Epithelial cell of esophagus (primary cell): Measurements from ENCODE around the gene ME3.

ENCODE experiments used
- DNase-seq: peaks from one replicate; pipeline ENCODE4 v3.0.0; 2010; ENCODE audit warnings: low read depth
- H3K4me3 ChIP-seq: 2 replicates; pipeline ENCODE4 v1.5.1; 2011; ENCODE audit warnings: mild to moderate bottlenecking, low read length, control low read depth
- TF ChIP-seq, protein P1 (sequence below): IDR thresholded peaks from 2 replicates; pipeline ENCODE4 v1.5.1; 2011; ENCODE audit warnings: low read depth, mild to moderate bottlenecking, low read length, control low read depth, inconsistent platforms; ENCODE audit not compliant: insufficient read depth; ENCODE audit errors: missing control alignments

The ME3 gene

DNA sequence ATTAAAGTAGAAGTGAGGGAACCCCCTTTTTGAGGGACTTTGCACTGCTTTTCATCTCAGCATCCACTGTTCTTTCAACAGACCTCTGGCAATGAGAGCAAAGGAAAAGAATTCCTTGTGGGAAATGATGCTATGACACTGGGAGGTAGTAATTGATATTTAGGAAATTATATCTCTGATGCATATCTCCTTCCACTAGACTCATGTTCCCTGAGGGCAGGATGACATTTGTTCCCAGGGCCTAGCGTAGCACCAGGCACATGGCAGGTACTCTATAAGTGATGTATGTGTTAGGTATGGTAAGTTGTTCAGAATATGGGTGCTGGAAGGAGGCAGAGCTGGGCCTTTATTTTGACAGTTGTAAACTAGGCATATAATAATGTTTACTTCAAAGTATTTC, 154.9 kb downstream of the ME3 start:
- TF ChIP-seq, protein P1, sequence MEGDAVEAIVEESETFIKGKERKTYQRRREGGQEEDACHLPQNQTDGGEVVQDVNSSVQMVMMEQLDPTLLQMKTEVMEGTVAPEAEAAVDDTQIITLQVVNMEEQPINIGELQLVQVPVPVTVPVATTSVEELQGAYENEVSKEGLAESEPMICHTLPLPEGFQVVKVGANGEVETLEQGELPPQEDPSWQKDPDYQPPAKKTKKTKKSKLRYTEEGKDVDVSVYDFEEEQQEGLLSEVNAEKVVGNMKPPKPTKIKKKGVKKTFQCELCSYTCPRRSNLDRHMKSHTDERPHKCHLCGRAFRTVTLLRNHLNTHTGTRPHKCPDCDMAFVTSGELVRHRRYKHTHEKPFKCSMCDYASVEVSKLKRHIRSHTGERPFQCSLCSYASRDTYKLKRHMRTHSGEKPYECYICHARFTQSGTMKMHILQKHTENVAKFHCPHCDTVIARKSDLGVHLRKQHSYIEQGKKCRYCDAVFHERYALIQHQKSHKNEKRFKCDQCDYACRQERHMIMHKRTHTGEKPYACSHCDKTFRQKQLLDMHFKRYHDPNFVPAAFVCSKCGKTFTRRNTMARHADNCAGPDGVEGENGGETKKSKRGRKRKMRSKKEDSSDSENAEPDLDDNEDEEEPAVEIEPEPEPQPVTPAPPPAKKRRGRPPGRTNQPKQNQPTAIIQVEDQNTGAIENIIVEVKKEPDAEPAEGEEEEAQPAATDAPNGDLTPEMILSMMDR = no peak
- H3K4me3 ChIP-seq = no peak overlapping the region
- no peak for DNase-seq

DNA sequence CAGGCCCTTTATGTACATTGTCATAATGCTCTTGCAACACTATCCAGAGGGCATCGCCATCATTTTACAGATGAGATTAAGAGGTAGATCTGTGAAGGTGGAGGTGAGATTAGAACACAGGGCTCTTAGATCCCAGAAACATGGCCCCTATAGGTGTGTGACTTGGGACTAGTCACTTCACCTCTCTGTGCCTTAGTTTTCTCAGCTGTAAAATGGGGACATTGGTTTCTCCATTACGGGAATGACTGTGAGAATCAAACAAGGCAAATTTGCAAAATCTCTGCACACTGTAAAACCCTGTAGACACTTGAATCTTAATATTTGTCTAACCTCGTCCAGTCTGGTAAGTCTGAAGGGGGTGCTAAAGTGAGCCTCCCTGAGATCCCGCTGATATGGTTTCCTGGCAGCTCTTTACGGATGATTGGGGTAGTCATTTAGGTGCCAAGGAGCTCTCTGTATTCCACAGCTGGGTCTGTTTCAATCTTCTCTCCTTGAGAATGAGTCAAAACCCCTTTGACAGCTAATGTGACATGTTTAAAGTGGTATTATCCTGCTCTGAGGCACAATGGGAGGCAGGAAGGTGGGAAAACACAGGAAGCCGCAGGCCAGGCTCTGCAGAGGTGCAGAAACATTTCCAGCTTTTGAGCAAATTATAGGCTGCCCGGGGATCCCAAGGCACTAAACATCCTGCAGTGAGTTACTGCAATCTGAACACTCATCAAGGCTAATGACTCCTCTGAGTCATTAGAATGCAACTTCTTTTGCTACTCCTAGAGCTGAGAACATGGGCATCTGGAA, 156.9 kb downstream of the ME3 start:
- TF ChIP-seq, protein P1 = no peak
- peak; percentile 83 for DNase-seq
- H3K4me3 ChIP-seq = no peak overlapping the region

DNA sequence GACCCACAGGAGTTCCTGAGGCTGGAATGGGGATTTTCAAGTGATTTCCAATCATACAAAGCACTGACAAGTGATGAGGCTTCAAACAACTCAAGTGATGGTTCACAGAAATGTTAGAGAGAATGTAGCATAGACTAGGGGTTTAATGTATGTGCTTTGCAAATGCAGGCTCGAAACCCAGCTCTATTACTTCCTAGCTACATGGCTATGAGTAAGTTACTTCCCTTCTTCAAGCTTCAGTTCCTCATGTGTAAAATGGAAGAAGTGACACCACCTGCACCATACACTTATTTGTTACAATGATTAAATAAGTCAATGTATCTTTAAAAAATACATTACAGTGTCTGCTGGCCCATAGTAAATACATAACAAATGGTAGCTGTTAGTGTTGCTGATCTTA, 158.0 kb downstream of the ME3 start:
- H3K4me3 ChIP-seq = no peak overlapping the region
- TF ChIP-seq, protein P1 = no peak
- no peak for DNase-seq

DNA sequence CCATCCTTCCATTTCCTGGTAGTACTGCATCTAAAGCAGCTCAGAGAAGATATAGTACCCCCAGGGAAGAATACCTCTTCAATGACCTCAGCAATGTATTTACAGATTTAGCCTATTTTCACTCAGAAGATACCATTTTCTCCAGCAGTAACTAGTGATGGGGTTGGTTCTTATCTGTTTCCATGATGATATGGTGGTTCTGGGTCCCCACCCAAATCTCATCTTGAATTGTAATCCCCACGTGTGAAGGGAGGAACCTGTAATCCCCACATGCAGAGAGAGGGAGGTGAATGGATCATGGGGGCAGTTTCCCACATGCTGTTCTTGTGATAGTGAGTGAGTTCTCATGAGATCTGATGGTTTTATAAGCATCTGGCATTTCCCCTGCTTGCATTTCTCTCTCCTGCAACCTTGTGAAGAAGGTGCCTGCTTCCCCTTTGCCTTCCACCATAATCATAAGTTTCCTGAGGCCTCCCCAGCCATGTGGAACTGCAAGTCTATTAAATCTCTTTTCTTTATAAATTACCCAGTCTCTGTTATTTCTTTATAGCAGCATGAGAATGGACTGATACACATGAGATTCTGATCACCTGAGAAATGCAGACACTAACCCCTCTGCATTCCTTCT, 158.6 kb downstream of the ME3 start:
- TF ChIP-seq, protein P1 = no peak
- DNase-seq = no peak
- H3K4me3 ChIP-seq = no peak overlapping the region

DNA sequence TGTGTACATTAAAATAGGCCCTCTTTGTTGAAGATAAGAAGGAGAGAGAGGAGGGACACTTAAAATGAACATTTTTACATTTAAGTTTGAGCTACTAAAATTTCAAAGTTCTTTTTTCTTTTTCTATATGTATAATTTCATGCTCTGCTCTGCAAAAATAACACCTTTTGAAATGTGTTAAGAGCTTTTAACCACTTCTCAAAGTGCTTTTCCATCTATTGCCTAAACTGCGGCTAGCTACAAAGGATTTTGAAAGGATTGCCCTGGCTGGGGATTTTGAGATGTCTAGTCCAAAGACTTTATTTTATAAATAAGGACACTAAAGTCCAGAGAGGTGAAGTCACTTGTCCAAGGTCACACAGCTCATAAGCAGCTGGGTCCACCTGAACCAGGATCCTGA, 159.3 kb downstream of the ME3 start:
- DNase-seq = no peak
- TF ChIP-seq, protein P1 = no peak
- H3K4me3 ChIP-seq = no peak overlapping the region

DNA sequence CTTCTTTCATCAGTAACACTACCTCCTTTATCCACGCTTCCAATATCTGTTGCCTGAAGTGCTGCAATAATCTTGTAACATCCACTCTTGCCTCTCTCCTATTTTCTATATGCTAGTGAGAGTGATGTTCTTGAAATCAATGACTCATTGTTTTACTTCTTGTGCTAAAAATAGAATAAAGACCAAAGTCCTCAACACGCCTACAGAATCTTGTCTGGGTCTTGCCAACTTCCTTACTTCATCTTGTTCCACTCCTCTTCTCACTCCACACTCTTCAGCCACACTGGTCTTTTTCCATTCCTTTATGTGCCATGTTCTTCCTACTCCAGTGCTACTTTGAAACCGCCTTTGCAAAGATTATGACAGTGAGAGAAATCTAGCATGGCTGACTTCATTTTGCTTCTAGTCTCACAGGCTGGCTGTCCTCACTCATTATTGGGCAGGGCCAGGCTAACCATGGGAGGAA, 161.3 kb downstream of the ME3 start:
- DNase-seq = peak; percentile 59
- no peak overlapping the region for H3K4me3 ChIP-seq
- TF ChIP-seq, protein P1 = no peak
